ENCODE data around the gene HAUS7. TPM values are rescaled to one million over a fixed set of nuclear protein-coding genes. Genes with fewer than 3 reads are reported as not detected.

Gene HAUS7
- polyA plus RNA-seq, 12 donors = 14.5 to 57.2 (median 21.0) TPM; not detected in 1

DNA sequence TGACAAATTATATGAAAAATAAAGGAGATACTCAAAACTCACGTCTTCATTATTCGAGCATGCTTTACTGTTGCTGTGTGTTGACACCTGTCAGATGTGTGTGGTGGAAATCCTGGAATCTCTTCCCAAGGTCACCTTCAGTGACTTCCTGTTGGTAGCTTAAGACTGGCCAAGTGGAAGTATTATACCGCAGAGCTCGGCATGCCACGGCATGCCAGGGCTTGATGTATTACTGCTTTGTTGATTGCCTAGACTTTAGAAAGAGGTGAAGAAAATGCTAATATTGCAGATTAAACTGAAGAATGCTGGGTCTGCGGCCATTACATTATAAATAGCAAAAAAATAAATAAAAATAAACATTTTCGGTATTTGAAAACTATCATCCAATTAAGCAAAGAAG, 29.1 kb downstream of the HAUS7 start:
- no peak for DNase-seq

DNA sequence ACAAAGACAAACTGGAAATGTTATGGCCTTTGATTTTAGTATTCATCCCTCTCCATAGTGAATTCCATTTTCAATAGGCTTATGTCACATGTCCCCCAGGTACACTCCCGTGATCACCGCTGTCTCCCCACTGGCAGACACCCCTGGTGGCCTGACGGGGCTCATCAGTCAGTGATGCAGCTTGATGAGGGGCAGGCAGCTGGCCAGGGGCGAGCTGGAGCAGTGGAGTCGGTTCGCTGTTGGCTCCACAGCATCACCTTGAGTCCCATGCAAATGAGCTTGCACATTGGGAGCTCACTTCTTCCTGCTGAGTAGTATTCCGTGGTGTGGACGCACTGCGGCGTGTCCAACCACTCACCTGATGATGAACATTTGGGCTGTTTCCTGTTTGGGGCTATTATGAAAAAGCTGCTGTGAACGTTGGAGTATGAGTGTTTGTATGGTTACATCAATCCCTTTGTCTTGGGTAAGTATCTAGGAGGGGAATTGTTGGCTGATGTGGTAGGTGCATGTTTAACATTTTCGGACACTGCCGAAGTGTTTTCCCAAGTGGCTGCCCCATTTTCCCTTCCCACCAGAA, 29.7 kb downstream of the HAUS7 start:
- DNase-seq = no peak

DNA sequence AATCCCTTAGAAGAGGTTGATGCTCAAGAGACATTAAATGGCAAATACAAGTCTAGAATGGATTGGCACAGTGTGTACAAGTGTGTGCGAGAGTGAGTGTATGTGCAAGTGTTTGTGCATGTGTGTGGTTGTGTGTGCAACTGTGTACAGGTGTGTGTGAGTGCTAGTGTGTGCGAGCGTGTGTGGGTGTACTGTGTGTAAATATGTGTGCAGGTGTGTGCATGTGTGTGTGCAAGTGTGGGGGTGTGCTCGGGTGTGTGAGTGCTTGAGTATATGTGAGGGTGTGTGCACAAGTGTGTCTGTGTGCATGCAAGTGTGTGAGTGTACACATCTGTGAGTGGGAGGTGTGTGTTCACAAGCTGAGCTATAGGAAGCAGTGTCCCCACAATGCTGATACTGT, 30.4 kb downstream of the HAUS7 start:
- no peak for DNase-seq

DNA sequence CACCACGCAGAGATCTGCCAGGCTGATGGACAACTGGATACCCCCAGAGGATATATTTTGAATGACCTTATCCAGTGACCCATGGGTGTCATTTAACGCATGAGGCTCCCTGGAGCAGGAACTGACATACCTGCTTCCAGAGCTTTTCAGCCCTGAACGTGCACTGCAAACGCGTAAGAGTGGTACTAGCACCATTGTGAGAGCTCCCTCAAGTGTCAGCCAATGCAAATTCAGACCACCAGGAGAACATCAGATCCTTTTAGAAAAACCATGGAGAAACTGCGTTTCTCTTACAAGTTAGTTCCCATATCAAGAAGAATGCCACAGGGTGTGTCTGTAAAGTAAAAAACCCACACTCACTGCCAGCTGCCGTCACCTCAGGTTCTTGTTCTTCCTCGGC, 31.8 kb downstream of the HAUS7 start:
- DNase-seq = no peak

DNA sequence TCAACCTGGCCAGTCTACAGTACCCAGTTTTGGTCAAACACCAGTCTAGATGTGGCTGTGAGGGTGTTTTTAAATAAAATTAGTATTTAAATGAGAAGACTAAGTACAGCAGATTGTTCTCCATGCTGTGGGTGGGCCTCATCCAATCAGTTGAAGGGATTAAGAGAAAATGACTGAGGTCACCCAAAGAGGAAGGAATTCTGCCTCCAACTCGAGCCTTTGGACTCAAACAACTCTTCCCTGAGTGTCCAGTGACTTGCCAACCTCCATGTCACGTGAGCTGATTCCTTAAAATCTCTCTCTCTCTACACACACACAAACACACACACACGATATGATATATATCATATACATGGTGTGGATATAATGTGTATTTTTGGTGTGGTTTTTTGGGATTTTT, 34.5 kb downstream of the HAUS7 start:
- DNase-seq = no peak

DNA sequence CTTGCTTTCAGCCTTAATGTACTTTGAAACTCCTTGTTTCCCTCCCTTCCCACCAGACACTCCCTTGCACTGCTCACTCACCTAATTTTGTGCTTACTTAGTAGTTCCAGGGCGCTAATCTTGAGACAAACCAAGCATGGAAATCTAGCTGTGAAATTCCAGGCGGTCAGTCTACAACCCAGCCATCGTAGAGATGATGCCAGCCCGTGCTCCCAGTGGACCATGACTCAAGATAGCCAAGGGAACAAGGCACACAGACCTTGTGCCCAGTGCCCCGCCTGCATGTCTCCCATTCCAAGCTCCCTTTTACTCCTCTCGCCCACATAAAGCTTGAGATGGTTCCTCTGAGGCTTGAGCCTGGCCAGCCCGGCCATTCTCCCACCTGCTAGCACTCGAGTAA, 35.6 kb downstream of the HAUS7 start:
- DNase-seq = no peak

DNA sequence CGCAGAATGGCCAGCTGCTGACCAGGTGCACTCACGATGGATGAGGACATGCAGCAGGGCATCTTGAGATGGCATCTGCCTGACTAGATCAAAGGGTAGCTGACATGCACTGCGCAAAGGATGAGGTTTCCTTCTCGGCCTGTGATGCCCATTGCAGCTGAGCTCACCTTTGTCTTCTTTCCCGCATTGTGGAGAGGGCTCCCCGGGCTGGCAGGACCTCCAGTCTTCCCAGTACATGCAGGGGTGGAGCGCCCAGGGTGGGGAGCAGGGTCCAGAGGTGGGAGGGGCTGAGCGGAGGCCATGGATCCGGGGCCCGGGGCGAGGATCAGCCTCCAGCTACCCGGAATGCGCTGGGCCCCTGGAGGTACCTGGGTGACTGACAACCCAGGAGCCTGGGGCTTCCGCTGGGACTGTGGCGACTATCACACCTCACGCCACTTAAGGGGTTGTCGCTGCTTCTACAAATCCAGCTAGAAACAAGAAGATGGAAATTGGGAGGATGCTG, 36.5 kb downstream of the HAUS7 start:
- DNase-seq = no peak

DNA sequence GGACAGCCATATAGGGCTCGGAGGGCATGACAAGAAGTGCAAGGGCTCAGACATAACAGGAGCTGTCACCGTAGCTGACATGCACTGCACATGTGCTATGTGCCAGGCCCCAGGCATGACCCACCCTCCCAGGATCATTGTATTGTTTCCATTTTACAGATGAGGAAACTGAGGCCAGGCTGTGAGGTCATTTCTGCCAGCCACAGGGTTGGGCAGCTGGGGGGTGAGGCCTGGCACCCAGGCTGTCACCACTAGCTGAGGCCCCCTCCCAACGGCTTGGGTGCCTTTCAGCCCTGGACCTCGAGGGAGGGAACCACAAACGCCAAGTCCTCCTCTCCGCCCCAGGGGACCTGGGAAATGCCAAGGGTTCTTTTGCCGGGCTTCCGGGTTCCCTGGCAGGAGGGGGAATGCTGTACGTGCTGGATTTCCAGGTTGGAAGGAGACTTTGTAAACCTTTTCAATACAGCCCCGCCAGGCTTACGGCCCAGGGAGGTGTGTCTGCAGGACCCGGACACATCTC, 37.2 kb downstream of the HAUS7 start:
- no peak for DNase-seq

DNA sequence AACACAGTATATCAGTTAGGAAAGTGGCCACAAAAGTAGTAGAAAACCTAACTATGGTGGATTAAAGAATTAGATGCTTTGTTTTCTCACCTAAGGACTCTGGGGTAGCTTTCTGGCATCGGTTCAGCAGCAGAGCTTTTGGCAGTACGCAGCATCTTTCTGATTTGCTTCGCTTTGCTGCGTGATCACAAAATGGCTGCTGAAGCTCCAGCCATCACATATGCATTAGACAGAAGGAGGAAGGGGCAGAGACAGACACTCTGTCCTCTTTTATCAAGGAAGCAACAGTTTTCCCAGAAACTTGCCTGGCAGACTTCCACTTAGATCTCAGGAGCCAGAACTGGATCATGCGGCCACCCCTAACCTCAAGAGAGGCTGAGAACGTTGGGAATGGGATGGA, 39.6 kb downstream of the HAUS7 start:
- no peak for DNase-seq

DNA sequence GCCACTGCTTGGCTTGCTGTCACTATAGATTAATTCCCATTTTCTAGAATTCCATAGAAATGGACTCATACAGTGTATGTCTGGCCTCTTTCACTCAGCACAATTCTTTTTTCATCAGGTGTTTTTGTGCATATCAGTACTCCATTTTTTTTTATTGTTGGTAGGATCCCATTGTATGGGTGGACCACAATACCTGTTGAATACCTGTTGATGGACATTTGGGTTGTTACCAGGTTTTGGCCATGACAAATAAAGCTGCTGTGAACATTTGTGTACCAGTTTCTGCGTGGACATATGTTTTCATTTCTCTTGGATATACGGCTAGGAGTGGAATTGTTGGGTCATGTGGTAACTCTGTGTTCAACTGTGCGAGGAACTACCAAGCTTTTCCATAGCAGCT, 44.2 kb downstream of the HAUS7 start:
- no peak for DNase-seq

DNA sequence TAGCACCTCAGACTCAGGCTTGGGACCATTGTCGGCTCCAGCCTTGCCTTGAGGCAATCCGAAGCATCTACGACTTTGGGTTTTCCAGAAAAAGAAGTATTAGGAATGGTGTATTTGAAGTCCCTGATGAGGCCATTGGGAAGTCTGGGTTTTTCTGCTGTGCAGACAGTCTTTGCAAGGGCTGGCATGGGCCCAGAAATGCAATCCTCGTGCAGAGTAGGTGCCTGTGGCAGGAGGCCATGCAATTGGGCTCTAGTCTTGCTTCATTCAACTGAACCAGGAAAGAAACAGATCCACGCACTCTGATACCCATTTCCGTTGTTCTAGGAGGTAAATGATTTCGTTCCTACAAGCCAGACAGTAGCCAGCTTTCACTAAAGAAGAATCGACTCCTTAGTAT, 46.7 kb downstream of the HAUS7 start:
- no peak for DNase-seq

DNA sequence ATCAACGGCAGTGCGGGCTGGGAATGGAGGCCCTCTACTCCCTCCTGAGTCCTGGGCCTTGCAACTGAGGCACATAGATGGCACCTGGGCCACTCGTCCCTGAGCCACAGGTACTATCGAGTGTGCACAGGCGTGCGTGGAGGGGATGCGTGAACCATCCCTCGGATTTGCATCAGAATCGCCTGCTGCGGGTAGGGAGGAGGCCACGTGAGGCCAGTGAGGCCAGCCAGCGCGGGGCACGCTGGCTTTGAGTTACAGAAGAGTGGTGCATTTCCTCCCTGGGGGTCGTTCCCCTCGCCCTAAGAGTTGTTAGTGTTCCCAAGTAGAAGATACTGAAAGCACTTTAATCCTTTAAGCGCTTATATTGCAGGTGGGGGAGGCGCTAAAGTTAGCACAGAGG, 48.5 kb downstream of the HAUS7 start:
- no peak for DNase-seq

DNA sequence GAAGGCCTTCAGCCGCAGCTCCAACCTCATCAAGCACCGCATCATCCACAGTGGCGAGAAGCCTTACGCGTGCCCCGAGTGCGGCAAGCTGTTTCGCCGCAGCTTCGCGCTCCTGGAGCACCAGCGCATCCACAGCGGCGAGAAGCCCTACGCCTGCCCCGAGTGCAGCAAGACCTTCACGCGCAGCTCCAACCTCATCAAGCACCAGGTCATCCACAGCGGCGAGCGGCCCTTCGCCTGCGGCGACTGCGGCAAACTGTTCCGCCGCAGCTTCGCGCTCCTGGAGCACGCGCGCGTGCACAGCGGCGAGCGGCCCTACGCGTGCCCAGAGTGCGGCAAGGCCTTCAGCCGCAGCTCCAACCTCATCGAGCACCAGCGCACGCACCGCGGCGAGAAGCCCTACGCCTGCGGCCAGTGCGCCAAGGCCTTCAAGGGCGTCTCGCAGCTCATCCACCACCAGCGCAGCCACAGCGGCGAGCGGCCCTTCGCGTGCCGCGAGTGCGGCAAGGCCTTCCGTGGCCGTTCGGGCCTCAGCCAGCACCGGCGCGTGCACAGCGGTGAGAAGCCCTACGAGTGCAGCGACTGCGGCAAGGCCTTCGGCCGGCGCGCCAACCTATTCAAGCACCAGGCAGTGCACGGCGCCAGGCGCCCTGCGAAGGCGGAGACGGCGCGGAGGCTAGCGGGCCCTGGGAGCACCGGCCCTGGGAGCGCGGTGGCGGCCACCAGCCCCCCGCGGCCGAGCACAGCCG, 49.4 kb downstream of the HAUS7 start:
- no peak for DNase-seq

DNA sequence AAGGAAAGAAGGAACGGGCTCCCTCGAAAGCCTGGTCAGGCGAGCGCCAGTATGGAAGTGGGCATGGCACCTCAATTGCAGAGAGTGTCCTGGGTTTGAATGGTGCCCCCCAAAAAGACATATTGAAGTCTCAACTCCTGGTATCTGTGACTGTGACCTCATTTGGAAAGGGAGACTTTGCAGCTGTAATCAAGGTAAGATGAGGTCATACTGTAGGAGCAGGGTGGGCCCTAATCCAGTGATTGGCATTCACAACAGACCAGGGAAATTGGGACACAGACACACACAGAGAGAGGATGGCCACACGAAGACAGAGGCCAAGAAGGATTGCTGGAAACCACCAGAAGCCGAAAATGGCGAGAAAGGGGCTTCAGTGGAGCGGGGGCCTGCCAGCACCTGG, 52.7 kb downstream of the HAUS7 start:
- DNase-seq = no peak

DNA sequence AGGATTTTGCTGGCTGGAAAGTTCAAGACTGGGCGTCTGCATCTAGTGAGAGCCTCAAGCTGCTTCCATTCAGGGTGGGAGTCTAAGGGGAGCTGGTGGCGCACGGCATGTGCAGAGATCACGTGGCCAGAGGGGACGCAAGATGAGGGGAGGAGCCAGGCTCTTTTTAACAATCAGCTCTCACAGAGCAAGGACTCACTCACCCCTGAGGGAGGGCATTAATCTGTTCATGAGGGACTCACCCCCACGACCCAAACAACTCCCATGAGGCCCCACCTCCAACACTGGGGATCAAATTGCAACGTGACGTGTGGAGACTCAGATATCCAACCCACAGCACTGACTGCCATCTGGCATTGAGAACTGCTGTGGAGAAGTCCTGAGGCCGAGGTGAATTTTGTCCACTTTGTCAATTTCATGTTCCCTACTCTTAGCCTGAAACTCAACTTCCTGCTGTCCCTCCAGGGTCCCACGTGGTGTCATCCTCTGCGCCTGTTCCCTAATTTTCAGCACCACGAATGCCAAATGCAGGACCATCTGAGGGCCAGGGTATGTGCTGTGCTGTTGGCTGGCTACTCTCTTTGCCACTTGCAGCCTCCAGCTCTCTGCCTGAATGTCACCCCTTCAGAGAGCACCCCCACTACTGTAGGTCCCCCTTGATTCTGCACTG, 53.5 kb downstream of the HAUS7 start:
- DNase-seq = no peak

DNA sequence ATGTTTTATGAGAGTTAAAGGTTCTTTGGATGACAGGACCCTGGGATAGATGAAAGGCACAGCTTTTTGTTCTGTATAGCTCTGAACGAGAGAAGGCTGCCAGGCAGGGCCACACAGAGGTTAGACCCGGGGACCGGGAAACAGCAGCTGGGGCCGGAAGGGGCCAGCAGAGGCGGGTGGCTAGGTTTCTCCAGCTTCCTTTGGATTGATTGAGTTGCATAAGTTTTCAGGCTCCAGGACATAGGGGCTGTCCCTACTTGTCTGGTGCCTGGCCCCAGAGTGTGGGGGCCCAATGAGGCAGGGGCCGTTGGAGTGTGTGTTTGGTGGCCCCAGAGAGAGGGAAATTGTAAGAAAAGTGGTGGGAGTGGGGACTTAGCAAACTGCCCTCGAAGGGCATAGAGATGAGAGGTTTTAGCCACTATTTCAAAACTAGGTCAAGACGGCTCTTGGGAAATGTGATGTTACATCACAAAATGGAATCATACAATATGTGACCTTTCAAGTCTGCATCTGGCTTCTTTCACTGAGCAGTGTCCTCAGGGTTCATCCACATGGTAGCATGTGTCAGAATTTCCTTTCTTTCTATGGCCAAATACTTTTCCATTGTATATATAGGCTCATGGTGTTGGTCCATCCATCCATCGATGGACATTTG, 55.4 kb downstream of the HAUS7 start:
- DNase-seq = no peak

DNA sequence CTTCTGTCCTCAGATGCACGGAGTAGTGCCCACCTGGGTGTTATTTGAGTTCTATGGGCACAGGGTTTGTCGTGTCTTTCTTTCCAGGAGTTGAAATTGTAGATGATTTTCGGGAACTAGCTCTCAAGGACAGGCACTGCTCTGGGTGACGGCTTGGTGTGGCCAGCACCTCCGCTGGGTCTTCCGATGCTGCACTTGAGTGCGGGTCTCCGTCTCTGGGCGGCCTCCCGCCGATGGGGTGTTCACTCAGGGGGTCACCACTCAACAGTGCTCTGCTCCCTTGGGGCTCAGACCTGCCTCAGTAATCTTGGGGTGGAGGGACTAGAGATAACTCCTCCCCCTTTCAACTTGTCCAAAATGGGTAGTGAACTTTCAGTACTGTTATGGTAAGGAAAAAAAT, 56.6 kb downstream of the HAUS7 start:
- DNase-seq = no peak

DNA sequence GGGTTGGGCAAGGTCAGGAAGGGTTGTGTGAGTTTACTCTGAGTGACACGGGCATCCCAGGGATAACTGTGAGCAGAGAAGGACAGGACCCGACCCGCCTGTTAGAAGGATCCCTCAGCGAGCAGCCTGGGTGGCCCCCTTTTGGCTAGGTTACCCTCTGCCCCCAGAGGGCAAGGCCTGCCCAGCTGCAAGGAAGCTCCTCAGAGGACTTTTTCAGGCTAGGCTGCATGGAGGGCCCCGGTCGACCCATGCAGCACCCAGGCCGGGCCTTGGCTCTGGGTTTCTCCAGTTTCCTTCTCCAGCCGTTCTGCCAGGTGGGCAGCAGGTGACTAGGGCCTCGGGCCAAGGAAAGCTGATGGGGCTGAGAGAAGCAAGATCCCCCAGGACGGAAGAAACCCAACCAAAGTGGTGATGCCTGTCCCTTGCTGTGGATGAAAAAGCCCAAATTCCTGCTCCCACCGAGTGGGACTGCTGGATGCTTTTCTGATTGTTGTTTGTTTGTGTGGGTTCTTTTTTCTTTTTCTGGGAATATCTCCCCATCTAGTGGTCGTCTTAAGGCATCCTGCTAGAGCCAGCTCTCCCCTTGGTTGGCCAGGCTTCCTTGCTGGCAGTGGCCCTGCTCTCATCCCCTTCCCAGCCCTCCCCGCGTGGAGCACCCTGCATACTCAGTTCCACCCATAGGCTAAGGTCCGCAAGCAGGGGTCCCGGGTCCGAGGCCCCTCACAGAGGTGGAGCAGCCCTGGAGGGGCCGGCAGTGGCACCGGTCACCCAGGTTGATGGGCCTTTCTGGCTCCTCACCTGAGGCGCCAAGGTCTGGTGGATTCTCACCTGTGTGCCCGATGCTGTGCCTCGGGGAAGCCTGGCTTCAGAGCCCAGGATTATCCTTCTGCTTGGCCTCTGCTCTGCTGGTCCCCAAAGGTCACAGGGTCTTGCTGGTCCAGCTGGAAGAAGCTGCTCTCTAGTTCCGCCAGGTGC, 57.3 kb downstream of the HAUS7 start:
- DNase-seq = no peak

DNA sequence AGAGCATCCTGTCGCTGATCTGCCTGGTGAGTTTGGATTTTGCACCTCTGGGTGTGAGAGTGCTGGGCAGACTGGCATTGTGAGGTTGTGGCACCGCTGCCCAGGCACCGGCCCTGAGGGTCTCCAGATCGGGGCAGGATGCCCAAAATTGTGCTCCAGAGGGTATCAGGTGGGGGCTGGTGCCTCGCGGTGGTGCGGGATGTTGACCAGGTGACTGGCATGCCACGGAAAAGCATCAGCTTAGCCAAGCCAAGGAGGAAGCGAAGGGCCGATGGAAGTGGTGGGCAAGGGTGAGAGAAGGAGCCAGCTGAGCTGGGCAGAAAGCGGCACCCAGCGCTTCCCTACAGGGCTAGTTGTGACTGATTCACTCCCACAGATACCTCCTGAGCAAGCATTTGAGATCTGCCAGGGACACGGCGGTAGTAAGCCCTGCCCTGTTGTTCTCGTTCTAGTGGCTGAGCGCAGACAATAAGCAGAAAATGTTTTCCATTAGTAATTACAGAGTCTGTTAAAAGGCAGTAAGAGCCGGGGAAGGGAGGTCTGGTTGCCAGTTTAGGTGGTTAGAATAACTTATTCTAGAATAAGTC, 58.3 kb downstream of the HAUS7 start:
- no peak for DNase-seq

DNA sequence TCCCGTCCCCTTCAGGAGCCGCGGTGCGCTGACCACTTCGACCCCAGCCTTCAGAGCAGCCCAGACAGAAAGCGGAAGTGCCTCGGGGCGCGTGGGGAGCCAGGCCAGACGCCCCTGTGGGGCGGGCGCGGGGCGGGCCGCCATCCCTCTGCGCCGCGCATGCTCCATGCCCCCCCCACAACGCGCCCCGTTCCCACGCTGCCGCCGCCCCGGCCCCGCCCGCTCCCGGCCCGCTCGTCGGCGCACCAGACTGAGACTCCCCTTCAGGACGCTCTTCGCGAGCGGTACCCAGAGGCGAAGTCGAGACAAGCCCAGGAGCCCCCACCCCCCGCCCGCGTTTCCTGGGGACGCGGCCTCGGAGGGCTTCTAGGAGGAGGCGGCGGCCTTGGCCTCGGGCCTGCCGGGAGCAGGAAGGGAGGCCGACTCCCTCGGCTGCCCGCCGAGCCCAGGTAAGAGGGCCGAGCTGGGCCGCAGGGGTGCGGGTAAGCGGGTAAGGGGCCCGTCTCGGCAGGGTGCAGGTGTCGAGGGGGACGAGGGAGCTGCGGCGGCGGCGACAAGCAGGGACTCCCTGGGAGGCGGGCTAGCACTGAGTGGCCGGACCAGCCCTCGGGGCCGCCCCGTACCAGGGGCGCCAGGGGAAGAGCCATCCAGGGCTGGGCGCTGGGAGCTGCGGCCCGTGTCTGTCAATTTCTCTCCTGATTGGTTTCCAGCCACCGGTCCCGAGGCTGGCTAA, 59.0 kb downstream of the HAUS7 start, which contains the start of gene ZFP92:
ZFP92 (plus strand) TSS at position 218 of the 733 bp plus-strand sequence. CDS start 6,851 bp downstream, outside the sequence.
- DNase-seq = no peak

Measured in muscle of arm (tissue), 12 donors.